ENCODE results near the gene INSL3.
"Not testable (repeated sequence)": the region's sequence is repeated elsewhere in the genome, so short reads cannot be mapped to it uniquely, and the experiment has no call there.

Gene INSL3

DNA sequence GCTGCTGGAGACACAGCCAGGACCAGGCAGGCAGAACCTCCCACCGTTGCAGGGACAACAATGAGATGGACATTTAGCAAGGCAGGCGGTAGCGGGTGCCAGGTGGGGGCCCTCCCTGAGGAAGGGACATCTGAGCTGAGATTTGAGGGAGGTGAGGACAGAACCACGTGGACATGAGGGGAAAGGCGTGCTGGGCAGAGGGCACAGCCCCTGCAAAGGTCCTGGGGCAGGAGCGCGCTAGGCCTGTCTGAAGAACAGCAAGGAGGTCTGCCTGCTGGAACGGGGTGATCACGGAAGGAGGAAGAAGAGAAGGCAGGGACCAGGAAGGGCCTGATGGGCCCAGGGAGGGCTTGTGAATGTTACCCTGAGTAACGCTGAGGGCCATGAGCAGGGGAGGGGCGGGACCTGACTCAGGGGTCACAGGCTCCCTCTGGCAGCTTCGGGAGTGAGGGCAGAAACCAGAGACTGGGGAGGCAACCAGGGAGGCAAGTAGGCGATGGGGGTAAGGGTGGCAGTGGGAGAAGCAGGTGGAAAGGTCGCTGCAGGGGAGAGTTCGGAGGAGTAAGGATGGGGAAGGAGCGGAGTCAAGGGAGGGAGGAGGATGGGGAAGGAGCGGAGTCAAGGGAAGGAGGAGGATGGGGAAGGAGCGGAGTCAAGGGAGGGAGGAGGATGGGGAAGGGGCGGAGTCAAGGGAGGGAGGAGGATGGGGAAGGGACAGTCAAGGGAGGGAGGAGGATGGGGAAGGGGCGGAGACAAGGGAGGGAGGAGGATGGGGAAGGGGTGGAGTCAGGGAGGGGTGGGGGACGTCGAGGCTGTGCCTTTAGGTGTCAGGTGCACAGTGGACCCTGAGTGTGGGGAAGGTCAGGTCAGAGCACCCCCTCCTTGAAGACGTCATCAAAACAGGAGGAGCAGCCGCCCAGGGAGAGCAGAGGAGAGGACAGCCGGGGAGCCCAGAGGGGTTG, 42.1 kb downstream of the INSL3 start:
- DNase-seq, result no peak

DNA sequence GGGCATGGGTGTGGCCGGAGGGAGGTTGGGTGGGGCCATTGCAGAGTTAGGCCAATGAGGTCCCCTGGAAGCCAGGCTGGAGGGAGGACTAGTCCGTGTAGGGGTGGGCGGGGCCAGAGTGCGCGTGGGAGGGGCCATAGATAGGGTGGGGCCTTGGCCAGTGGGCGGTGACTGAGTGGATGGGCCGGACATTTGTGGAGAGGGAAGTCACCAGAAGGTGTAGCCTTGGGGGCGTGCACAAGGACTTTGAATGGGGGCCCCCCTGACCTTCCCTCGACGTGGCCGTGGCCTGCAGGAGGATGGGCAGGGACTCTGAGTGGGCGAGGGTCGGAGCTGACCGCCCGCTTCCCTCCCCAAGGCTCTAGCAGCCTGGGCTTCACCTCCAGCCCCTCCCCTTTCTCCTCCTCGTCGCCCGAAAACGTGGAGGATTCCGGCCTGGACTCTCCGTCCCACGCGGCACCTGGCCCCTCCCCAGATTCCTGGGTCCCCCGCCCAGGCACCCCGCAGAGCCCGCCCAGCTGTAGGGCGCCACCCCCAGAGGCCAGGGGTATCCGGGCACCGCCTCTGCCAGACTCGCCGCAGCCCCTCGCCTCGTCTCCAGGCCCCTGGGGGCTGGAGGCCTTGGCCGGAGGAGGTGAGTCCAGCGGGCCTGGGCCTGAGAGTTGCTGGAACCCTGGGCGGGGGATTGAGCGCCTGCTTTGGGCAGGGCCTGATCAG, 42.9 kb downstream of the INSL3 start:
- no peak for DNase-seq

DNA sequence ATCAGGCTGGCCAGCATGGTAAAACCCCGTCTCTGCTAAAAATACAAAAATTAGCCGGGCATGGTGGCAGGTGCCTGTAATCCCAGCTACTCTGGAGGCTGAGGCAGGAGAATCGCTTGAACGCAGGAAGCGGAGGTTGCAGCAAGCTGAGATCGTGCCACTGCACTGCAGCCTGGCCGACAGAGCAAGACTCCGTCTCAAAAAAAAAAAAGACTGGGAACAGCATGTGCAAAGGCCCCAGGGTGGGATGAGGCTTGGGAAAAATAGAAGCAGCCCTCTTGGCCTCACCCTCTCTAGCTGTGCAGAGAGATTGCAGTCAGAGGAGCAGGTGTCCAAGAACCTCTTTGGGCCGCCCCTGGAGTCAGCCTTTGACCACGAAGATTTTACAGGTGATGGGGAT, 43.5 kb downstream of the INSL3 start:
- DNase-seq, result not testable (repeated sequence)

DNA sequence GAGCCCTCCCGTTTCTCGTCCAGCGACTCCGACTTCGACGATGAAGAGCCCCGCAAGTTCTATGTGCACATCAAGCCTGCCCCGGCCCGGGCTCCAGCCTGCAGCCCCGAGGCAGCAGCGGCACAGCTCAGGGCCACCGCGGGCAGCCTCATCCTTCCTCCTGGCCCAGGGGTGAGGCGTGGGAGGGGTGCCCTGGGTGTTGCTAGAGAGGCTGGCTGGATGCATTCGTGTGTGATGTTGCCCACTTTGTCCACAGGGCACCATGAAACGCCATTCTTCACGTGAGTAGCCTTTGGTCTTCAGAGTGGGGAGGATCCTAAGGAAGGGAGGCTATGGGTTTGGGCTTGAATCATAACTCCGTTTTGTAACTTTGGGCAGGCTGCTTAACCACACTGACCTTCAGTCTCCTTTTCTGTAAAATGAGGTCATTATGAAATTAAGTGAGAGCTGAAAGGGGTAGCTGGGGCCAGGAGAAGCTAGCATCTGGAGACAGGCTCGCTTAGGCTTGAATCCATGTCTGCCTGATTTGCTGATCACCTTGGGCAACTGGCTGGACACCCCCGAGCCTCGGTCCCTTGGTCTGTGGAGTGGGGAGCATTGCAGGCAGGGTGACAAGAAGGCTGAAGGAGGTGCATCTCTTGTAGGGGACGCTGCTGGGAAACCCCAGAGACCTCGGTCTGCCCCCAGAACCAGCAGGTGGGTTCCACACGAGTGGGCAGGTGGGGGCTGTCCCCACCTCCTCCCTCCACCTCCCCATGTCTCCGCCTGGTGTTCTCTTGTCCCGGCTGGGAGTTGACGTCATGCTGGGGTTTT, 45.1 kb downstream of the INSL3 start:
- no peak for DNase-seq

DNA sequence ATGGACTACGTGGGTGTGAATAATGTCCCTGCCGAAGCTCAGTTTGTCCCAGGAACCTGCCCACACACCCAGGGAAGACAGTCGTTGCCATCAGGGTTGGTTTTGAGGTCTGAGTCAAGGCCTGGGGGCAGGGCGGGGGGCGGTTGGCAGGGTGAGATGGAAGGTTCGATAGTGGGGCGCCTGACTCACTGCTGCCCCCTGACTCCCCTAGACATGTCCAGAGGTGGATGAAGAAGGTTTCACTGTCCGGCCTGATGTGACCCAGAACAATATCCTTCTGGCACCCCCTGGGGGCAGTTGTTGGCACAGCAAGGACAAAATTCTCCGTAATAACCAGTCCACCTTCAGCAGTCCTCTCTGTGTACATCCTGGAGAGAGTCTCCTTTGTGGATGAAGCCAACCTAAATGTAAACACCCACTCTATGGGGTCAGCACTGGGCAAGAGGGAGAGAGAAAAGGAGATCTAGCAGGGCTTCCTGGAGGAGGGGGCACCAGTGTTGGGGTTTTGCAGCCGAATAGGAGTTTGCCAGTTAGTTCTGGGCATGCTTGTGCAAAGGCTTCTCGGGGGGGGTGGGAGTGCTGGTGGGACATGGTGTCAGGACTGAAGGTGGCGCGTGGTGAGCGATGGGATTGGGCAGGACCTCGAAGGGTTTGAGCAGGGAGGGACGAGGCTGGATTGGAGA, 45.9 kb downstream of the INSL3 start:
- DNase-seq, result no peak

DNA sequence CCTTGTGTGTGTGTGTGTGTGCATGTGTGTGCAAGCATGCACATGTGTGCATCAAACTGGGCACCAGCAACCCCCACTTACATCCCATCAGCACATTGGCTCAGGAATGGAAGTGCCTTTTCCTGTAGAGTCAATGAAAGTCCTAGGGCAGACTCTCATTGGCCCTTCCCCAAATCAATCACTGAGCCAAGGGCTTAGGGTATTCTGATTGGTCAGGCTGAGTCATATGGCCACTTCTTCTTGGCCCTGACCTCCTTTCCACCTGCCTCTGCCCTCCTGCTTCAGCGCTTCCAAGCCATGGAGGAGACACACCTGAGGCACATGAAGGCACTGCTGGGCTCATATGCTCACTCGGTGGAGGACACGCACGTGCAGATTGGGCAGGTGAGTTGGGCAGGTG, 49.1 kb downstream of the INSL3 start:
- no peak for DNase-seq

DNA sequence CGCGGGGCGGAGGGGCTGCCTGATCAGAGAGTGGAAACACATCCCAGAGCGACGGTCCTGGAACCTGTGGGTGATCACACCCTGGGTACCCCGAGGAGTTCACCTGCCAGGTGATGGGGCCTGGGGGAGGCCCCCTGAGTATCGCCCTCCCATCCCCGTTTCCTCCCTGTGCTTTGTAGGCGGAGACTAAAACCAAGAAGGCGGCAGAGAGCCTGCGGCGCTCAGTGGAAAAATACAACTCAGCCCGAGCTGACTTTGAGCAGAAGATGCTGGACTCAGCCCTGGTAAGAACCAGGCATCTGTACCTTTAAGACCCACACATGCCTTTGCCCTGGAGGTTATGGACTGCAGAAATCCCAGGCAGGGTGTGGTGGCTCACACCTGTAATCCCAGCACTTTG, 50.7 kb downstream of the INSL3 start:
- DNase-seq, result no peak

DNA sequence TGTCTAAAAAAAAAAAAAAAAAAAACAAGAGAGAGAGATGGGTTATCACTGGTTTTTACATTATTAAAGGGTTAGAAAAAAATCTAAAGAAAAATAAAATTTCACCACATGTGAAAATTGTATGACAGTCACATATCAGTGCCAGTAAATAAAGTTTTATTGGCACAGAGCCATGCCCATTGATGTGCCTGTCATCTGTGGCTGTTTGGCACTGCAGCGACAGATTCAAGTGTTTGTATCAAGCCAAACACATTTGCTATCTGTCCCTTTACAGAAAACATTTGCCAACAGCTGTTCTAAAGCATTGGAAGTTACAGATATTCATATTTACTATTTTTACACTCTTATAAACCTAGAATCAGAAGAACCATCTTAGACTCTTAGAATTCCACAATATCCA, 53.8 kb downstream of the INSL3 start:
- DNase-seq, result no peak

DNA sequence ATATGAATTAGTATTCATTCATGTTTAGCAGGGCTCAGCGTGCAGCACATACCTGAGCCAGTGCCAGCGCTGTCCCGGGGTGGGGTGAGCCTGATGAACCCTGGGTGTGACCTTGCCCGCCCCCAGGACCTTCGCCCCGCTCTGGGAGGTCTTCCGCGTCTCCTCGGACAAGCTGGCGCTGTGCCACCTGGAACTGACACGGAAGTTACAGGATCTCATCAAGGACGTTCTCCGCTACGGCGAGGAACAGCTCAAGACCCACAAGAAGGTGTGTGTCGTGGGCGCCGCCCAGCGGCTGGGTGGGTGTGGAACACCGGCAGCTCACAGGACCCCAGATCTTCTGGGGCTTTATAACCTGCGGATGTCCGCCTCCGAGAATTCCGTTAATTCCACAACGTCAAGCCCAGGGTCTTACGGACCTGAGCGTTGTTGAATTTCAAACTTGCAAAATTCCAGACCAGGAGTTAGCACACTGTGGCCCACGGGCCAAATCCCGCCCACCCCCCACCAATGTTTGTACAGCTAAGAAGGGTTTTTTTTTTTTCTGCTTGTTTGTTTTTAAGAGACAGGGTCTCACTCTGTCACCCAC, 54.7 kb downstream of the INSL3 start:
- DNase-seq, result peak; percentile 65 to 77

All from NCI-H2081 (cell line).